HepG2 (cell line): ENCODE data around the gene TUBA4A. TPM values are rescaled to one million over a fixed set of nuclear protein-coding genes. Genes with fewer than 3 reads are reported as not detected.

Experiments
- CBX1 ChIP-seq: IDR thresholded peaks from one replicate; pipeline ENCODE4 v1.6.1; 2016; ENCODE audit warnings: antibody characterized with exemption, low read depth
- CSRNP2 ChIP-seq: sonication (generic); formaldehyde crosslinking; conservative IDR thresholded peaks from 2 replicates; pipeline ENCODE4 v1.8.0; 2022; ENCODE audit warnings: low read depth, missing genetic modification reagents
- GZF1 ChIP-seq: sonication (generic); formaldehyde crosslinking; IDR thresholded peaks from 2 replicates; pipeline ENCODE4 v1.5.1; 2020; ENCODE audit warnings: mild to moderate bottlenecking, missing genetic modification reagents
- HBP1 ChIP-seq: IDR thresholded peaks from 2 replicates; pipeline ENCODE4 v1.6.1; 2016; ENCODE audit warnings: low read depth, control low read depth
- KMT2A ChIP-seq: sonication (generic); formaldehyde crosslinking; IDR thresholded peaks from 2 replicates; pipeline ENCODE4 v1.4.0; 2020; ENCODE audit warnings: missing genetic modification reagents
- PTBP1 ChIP-seq: fragments of 200-400 bp; formaldehyde crosslinking; IDR thresholded peaks from 2 replicates; pipeline ENCODE4 v1.6.1; 2018; ENCODE audit warnings: low read length, low read depth; ENCODE audit not compliant: poor library complexity, severe bottlenecking
- SRSF1 ChIP-seq: fragments of 200-400 bp; formaldehyde crosslinking; optimal IDR thresholded peaks from 2 replicates; pipeline ENCODE3; 2017; ENCODE audit warnings: mild to moderate bottlenecking, low read depth, low read length, moderate library complexity
- UBTF ChIP-seq: sonication (generic); formaldehyde crosslinking; IDR thresholded peaks from 2 replicates; pipeline ENCODE4 v1.4.0; 2020; ENCODE audit warnings: mild to moderate bottlenecking, missing genetic modification reagents
- ZBTB33 ChIP-seq: sonication (generic); formaldehyde crosslinking; IDR thresholded peaks from 2 replicates; pipeline ENCODE4 v1.4.0; 2020; ENCODE audit warnings: missing genetic modification reagents
- ZNF230 ChIP-seq: sonication (generic); formaldehyde crosslinking; IDR thresholded peaks from 2 replicates; pipeline ENCODE4 v1.4.0; 2020; ENCODE audit warnings: mild to moderate bottlenecking, missing genetic modification reagents
- ZNF331 ChIP-seq: sonication (generic); formaldehyde crosslinking; IDR thresholded peaks from 2 replicates; pipeline ENCODE4 v1.4.0; 2020; ENCODE audit warnings: missing genetic modification reagents
- ZNF337 ChIP-seq: sonication (generic); formaldehyde crosslinking; IDR thresholded peaks from 2 replicates; pipeline ENCODE4 v1.5.1; 2020; ENCODE audit warnings: missing genetic modification reagents, low read depth, mild to moderate bottlenecking, borderline replicate concordance
- ZNF552 ChIP-seq: sonication (generic); formaldehyde crosslinking; IDR thresholded peaks from 2 replicates; pipeline ENCODE4 v1.9.0; 2022; ENCODE audit warnings: missing genetic modification reagents, mild to moderate bottlenecking, borderline replicate concordance
- ZNF557 ChIP-seq: sonication (generic); formaldehyde crosslinking; IDR thresholded peaks from 2 replicates; pipeline ENCODE4 v1.4.0; 2020; ENCODE audit warnings: missing genetic modification reagents
- polyA plus RNA-seq, 8 experiments: library from polyadenylated mRNA; depleted of rRNA in 3 of 8; stranded (reverse) in 7 of 8; unstranded in 1 of 8; fragments of >200 nt; fragmentation: Illumina TruSeq in 4 of 8; extraction: Trizol in 4 of 8; gene quantifications; 2 replicates each; pipeline versions ENCODE4 v1.2.1 to v1.2.3, GENCODE V29; 2011 to 2016; ENCODE audit warnings: low read depth in 4 of 8, missing spikeins in 1 of 8, mixed read lengths in 1 of 8; ENCODE audit not compliant: insufficient read depth in 1 of 8
- total RNA-seq, 5 experiments: library from RNA; depleted of rRNA; stranded (reverse); fragments of >200 nt; fragmentation: Illumina TruSeq; extraction: Trizol; gene quantifications; 2 replicates each; pipeline ENCODE4 v1.2.3, GENCODE V29; 2016; ENCODE audit warnings: low read depth in 1 of 5
- TF ChIP-seq, protein P1 (sequence below): sonication (generic); formaldehyde crosslinking; IDR thresholded peaks from 2 replicates; pipeline ENCODE4 v1.5.0; 2020; ENCODE audit warnings: mild to moderate bottlenecking, missing genetic modification reagents
- TF ChIP-seq, protein P2 (sequence below): sonication (generic); formaldehyde crosslinking; IDR thresholded peaks from 2 replicates; pipeline ENCODE4 v1.4.0; 2020; ENCODE audit warnings: missing genetic modification reagents

Gene TUBA4A
- total and polyA plus RNA-seq, 2 of the 13 experiments (the other 11 are each of a cell fraction or from before 2014, with no cell fraction given), result 1.3 to 12.7 TPM

- TF ChIP-seq ZBTB33, result peak; percentile 59; the same call in 1 of the 2 replicates
- no peak for TF ChIP-seq SRSF1
- TF ChIP-seq, protein P1, sequence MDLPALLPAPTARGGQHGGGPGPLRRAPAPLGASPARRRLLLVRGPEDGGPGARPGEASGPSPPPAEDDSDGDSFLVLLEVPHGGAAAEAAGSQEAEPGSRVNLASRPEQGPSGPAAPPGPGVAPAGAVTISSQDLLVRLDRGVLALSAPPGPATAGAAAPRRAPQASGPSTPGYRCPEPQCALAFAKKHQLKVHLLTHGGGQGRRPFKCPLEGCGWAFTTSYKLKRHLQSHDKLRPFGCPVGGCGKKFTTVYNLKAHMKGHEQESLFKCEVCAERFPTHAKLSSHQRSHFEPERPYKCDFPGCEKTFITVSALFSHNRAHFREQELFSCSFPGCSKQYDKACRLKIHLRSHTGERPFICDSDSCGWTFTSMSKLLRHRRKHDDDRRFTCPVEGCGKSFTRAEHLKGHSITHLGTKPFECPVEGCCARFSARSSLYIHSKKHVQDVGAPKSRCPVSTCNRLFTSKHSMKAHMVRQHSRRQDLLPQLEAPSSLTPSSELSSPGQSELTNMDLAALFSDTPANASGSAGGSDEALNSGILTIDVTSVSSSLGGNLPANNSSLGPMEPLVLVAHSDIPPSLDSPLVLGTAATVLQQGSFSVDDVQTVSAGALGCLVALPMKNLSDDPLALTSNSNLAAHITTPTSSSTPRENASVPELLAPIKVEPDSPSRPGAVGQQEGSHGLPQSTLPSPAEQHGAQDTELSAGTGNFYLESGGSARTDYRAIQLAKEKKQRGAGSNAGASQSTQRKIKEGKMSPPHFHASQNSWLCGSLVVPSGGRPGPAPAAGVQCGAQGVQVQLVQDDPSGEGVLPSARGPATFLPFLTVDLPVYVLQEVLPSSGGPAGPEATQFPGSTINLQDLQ (CRISPR knock-in tag), result no peak; the same call in 1 of the 2 replicates
- no peak for TF ChIP-seq CSRNP2 (CRISPR knock-in tag)
- peak; percentile 56 for TF ChIP-seq UBTF (CRISPR knock-in tag)
- no peak for TF ChIP-seq PTBP1
- 0 out of 2 replicates have a peak, but pooled peaks have one; percentile 29 for TF ChIP-seq ZNF337 (CRISPR knock-in tag)
- TF ChIP-seq, protein P2, sequence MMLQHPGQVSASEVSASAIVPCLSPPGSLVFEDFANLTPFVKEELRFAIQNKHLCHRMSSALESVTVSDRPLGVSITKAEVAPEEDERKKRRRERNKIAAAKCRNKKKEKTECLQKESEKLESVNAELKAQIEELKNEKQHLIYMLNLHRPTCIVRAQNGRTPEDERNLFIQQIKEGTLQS (CRISPR knock-in tag), result no peak
- TF ChIP-seq HBP1 (CRISPR knock-in tag), result 0 out of 2 replicates have a peak, but pooled peaks have one; percentile 32
- no peak for TF ChIP-seq CBX1
- TF ChIP-seq ZNF230 (CRISPR knock-in tag), result peak; percentile 70; the same call in 1 of the 2 replicates
- peak; percentile 51; the same call in 1 of the 2 replicates for TF ChIP-seq ZNF331 (CRISPR knock-in tag)
- TF ChIP-seq ZNF552 (CRISPR knock-in tag), result 0 out of 2 replicates have a peak, but pooled peaks have one; percentile 63
- no peak for TF ChIP-seq KMT2A (CRISPR knock-in tag)
- TF ChIP-seq ZNF557 (CRISPR knock-in tag), result no peak
- no peak for TF ChIP-seq GZF1 (CRISPR knock-in tag)
Observed at GRCh38 chr2:219298759-219299371, 45.1 kb upstream of the TUBA4A start (continued).
